B cell (primary cell): ENCODE measurements around the gene CCDC180. TPM values are rescaled to one million over a fixed set of nuclear protein-coding genes. Genes with fewer than 3 reads are reported as not detected.

Source experiments
- ATAC-seq: fragments of 200-7000 bp; cut with Tn5 transposase; one replicate; pipeline ENCODE4 v1.10.0; 2021; ENCODE audit warnings: low read depth, mild to moderate bottlenecking, moderate number of reproducible peaks, moderate library complexity
- CTCF ChIA-PET: fragments of 350-600 bp; sonication (Branson Sonifier 250); formaldehyde crosslinking; loops from one replicate; lab custom pipeline; 2021; ENCODE audit warnings: antibody characterized with exemption, inconsistent platforms; lab: Charles Lee
- POLR2A ChIA-PET: fragments of 350-600 bp; sonication (Branson Sonifier 250); formaldehyde crosslinking; loops from one replicate; lab custom pipeline; 2021; ENCODE audit warnings: antibody characterized with exemption; lab: Charles Lee
- DNase-seq: peaks from one replicate; pipeline ENCODE4 v3.0.0; 2013
- H2AFZ ChIP-seq: 2 replicates; pipeline ENCODE4 v1.6.1; 2012; ENCODE audit warnings: mild to moderate bottlenecking, low read depth, low read length; ENCODE audit not compliant: insufficient read depth, poor library complexity, severe bottlenecking
- H3K27ac ChIP-seq, 2 donors: 1 replicate in 1 of 2; 2 replicates in 1 of 2; pipeline ENCODE4 v1.5.1; 2012 to 2013; ENCODE audit warnings: low read length in 2 of 2, mild to moderate bottlenecking in 2 of 2, moderate library complexity in 1 of 2
- H3K27me3 ChIP-seq, 4 experiments: fragments of 200-600 bp in 1 of 4; sonication (generic) in 1 of 4; replicated peaks in 1 of 4; 1 replicate in 2 of 4; 2 replicates in 2 of 4; pipeline versions ENCODE4 v1.6.1 to v1.7.0; 2013 to 2016; ENCODE audit warnings: low read length in 3 of 4, mild to moderate bottlenecking in 2 of 4, mixed read lengths in 1 of 4, moderate library complexity in 1 of 4; ENCODE audit not compliant: insufficient read depth in 4 of 4, control insufficient read depth in 3 of 4; ENCODE audit errors: control extremely low read depth in 1 of 4
- H3K36me3 ChIP-seq, 2 experiments: replicated peaks in 1 of 2; 1 replicate in 1 of 2; 2 replicates in 1 of 2; pipeline versions ENCODE4 v1.6.1 to v1.7.1; 2013; ENCODE audit warnings: low read length in 1 of 2; ENCODE audit not compliant: insufficient read depth in 2 of 2, control insufficient read depth in 1 of 2; ENCODE audit errors: control extremely low read depth in 1 of 2, extremely low read depth in 1 of 2
- H3K4me1 ChIP-seq, 2 donors: fragments of 200-600 bp in 1 of 2; sonication (generic) in 1 of 2; 1 replicate in 1 of 2; 2 replicates in 1 of 2; pipeline versions ENCODE4 v1.5.1 to v1.6.1; 2013 to 2017; ENCODE audit warnings: low read length in 2 of 2; ENCODE audit not compliant: control insufficient read depth in 2 of 2, insufficient read depth in 2 of 2
- H3K4me2 ChIP-seq: replicated peaks from 2 replicates; pipeline ENCODE3; 2012; ENCODE audit warnings: mild to moderate bottlenecking, low read depth, low read length; ENCODE audit not compliant: poor library complexity, severe bottlenecking
- H3K4me3 ChIP-seq, 5 experiments: fragments of 200-600 bp in 1 of 5; sonication (generic) in 1 of 5; 1 replicate in 3 of 5; 2 replicates in 2 of 5; pipeline versions ENCODE4 v1.5.1 to v1.7.0; 2011 to 2016; ENCODE audit warnings: low read length in 4 of 5, mild to moderate bottlenecking in 4 of 5, low read depth in 2 of 5, control low read depth in 1 of 5, moderate library complexity in 1 of 5; ENCODE audit not compliant: insufficient read depth in 1 of 5; ENCODE audit errors: control extremely low read depth in 1 of 5, extremely low read depth in 1 of 5
- H3K79me2 ChIP-seq: fragments of 200-600 bp; sonication (generic); one replicate; pipeline ENCODE4 v1.6.0; 2016; ENCODE audit warnings: low read length; ENCODE audit not compliant: control insufficient read depth, insufficient read depth
- H3K9ac ChIP-seq: fragments of 200-600 bp; sonication (generic); 2 replicates; pipeline ENCODE4 v1.6.1; 2017; ENCODE audit warnings: mild to moderate bottlenecking, low read length, moderate library complexity
- H3K9me3 ChIP-seq, 3 donors: one replicate each; pipeline versions ENCODE4 v1.6.1 to v1.7.1; 2013; ENCODE audit warnings: low read length in 2 of 3; ENCODE audit not compliant: control insufficient read depth in 2 of 3, insufficient read depth in 1 of 3; ENCODE audit errors: control extremely low read depth in 1 of 3
- H4K20me1 ChIP-seq: 2 replicates; pipeline ENCODE4 v1.6.0; 2012; ENCODE audit warnings: mild to moderate bottlenecking, low read length; ENCODE audit not compliant: insufficient read depth, control insufficient read depth, poor library complexity, severe bottlenecking
- H3K27ac Mint-ChIP-seq: one replicate; pipeline ENCODE4 v1.8.0; 2021; ENCODE audit warnings: mixed read lengths
- H3K27me3 Mint-ChIP-seq: one replicate; pipeline ENCODE4 v1.8.0; 2021; ENCODE audit warnings: mixed read lengths
- H3K4me1 Mint-ChIP-seq: one replicate; pipeline ENCODE4 v1.8.0; 2021; ENCODE audit warnings: mixed read lengths
- H3K4me3 Mint-ChIP-seq: one replicate; pipeline ENCODE4 v1.8.0; 2021; ENCODE audit warnings: mixed read lengths
- H3K9me3 Mint-ChIP-seq: one replicate; pipeline ENCODE4 v1.8.0; 2022; ENCODE audit warnings: mixed read lengths; ENCODE audit not compliant: insufficient read depth
- CTCF ChIP-seq: fragments of 200-600 bp; IDR thresholded peaks from one replicate; pipeline ENCODE4 v1.8.0; 2022; ENCODE audit warnings: antibody characterized with exemption, mild to moderate bottlenecking
- EZH2 ChIP-seq: IDR thresholded peaks from 2 replicates; pipeline ENCODE4 v1.6.1; 2012; ENCODE audit warnings: borderline replicate concordance, low read depth, mild to moderate bottlenecking, moderate library complexity, low read length; ENCODE audit not compliant: insufficient read depth, poor library complexity, severe bottlenecking
- WGBS: methylation state at CpG from one replicate; pipeline ENCODE4 v1.1.5; 2013; ENCODE audit warnings: missing lambda C conversion rate; ENCODE audit not compliant: insufficient coverage; 5-methylcytosine and 5-hydroxymethylcytosine counted together
- intact Hi-C: fragments of 100-400 bp; cut with micrococcal nuclease; formaldehyde crosslinking; loops from one replicate; pipeline ENCODE4 v1.10.0; 2022
- polyA plus RNA-seq: library from polyadenylated mRNA; depleted of rRNA; stranded (reverse); fragments of >200 nt; gene quantifications from 2 replicates; pipeline ENCODE4 v1.2.3, GENCODE V29; 2012
- total RNA-seq, 2 donors: library from RNA; stranded (reverse); fragments of 120-200 nt in 1 of 2; gene quantifications; 1 replicate in 1 of 2; 2 replicates in 1 of 2; pipeline versions ENCODE4 v1.2.3 to v1.2.4, GENCODE V29; 2013 to 2022

The CCDC180 gene
- total and polyA plus RNA-seq, 2 donors (not counting 1 experiment from before 2014, with no cell fraction given), result 4.4 to 7.1 TPM

GRCh38 chr9:97313243-97313642, 5.8 kb downstream of the CCDC180 start:
- Mint-ChIP-seq H3K27me3 (no peaks in the 10 kb centered on the region), H3K4me3 (no peak overlapping the region), H3K4me1 (no peaks in the 10 kb centered on the region), H3K9me3 (no peaks in the 10 kb centered on the region), H3K27ac (no peak overlapping the region)
- ATAC-seq (no peak), DNase-seq (no peak)
- H3K4me1 ChIP-seq, result no peaks in the 10 kb centered on the region
- H3K4me2 ChIP-seq, result no peak overlapping the region
- TF ChIP-seq EZH2 (no peak), CTCF (no peak)
- ChIA-PET POLR2A (no interaction called here), CTCF (no interaction called here)
- H3K9ac ChIP-seq, result no peak overlapping the region
- no peak overlapping the region for H2AFZ ChIP-seq
- no peaks in the 10 kb centered on the region for H3K79me2 ChIP-seq
- no peak overlapping the region for H3K4me3 ChIP-seq
- intact Hi-C loops, result no loop called here
- 100% methylated on average over 1 of the region's 4 CpGs for WGBS
- peaks cover 0 to 23% of the 10 kb centered on the region in 2 experiments for H3K36me3 ChIP-seq
- no peak overlapping the region for H3K27ac ChIP-seq
- no peaks in the 10 kb centered on the region for H3K9me3 ChIP-seq
- no peaks in the 10 kb centered on the region for H3K27me3 ChIP-seq
- no peaks in the 10 kb centered on the region for H4K20me1 ChIP-seq

- no peak for TF ChIP-seq CTCF
- TF ChIP-seq EZH2, result no peak
- 89% methylated on average over 5 of the region's 5 CpGs for WGBS
- Histone ChIP-seq H3K9me3 (no peaks in the 10 kb centered on the region), H3K36me3 (peaks cover 0 to 23% of the 10 kb centered on the region in 2 experiments), H4K20me1 (no peaks in the 10 kb centered on the region), H2AFZ (no peak overlapping the region), H3K4me1 (no peaks in the 10 kb centered on the region), H3K27ac (no peak overlapping the region), H3K79me2 (no peaks in the 10 kb centered on the region), H3K27me3 (no peaks in the 10 kb centered on the region), H3K9ac (no peak overlapping the region), H3K4me3 (no peak overlapping the region), H3K4me2 (no peak overlapping the region)
- Mint-ChIP-seq H3K9me3 (no peaks in the 10 kb centered on the region), H3K27ac (no peak overlapping the region), H3K4me3 (no peak overlapping the region), H3K4me1 (no peaks in the 10 kb centered on the region), H3K27me3 (no peaks in the 10 kb centered on the region)
- DNase-seq (no peak), ATAC-seq (no peak)
- CTCF ChIA-PET, result no interaction called here
- POLR2A ChIA-PET, result no interaction called here
- intact Hi-C loops, result no loop called here
Observed at GRCh38 chr9:97313746-97314145, 6.3 kb downstream of the CCDC180 start.
